ENCODE measurements around the gene C1QTNF8.

DNA sequence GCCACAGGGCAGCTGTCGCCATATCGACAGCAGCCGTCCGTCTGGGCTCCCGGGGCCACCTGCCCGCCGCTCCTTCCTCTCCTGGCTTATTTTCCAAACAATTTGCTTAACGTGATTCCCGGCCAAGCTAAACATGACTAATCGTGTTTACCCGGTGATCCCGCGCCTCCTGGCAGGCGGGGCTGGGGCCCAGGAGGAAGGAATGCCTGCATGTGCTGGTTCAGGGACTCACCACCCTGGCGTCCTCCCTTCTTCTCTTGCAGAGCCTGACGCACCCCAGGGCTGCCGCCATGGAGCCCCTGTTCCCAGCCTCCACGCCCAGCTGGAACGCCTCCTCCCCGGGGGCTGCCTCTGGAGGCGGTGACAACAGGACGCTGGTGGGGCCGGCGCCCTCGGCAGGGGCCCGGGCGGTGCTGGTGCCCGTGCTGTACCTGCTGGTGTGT, 17.4 kb downstream of the C1QTNF8 start:
- TF ChIP-seq, protein P1, sequence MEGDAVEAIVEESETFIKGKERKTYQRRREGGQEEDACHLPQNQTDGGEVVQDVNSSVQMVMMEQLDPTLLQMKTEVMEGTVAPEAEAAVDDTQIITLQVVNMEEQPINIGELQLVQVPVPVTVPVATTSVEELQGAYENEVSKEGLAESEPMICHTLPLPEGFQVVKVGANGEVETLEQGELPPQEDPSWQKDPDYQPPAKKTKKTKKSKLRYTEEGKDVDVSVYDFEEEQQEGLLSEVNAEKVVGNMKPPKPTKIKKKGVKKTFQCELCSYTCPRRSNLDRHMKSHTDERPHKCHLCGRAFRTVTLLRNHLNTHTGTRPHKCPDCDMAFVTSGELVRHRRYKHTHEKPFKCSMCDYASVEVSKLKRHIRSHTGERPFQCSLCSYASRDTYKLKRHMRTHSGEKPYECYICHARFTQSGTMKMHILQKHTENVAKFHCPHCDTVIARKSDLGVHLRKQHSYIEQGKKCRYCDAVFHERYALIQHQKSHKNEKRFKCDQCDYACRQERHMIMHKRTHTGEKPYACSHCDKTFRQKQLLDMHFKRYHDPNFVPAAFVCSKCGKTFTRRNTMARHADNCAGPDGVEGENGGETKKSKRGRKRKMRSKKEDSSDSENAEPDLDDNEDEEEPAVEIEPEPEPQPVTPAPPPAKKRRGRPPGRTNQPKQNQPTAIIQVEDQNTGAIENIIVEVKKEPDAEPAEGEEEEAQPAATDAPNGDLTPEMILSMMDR (tag by site-specific recombination; IDR thresholded peaks at IDR 0.05), result no peak
- TF ChIP-seq ZNF621 (tag by site-specific recombination; IDR thresholded peaks at IDR 0.05) (no peak), ZNF354C (tag by site-specific recombination; IDR thresholded peaks at IDR 0.05; ENCODE audit: borderline replicate concordance, low read depth) (no peak), ZBTB7A (tag by site-specific recombination; IDR thresholded peaks at IDR 0.05; ENCODE audit: low read depth) (no peak)
